Midbrain (tissue), 1 donor: ENCODE data around the gene SCGB2B2.
"Not testable (repeated sequence)": the region's sequence is repeated elsewhere in the genome, so short reads cannot be mapped to it uniquely, and the experiment has no call there.

Source experiments
- DNase-seq: peaks from one replicate; lab custom pipeline; 2025; lab: John Stamatoyannopoulos, UW

The SCGB2B2 gene

GRCh38 chr19:34676697-34677385 lies at the start of gene SCGB2B2:
Gene SCGB2B2 (minus strand): TSS chr19:34677159. CDS start chr19:34594563, 82,596 bp downstream.
- peak; percentile 97 for DNase-seq

GRCh38 chr19:34725400-34725799 lies 48.4 kb upstream of the SCGB2B2 start:
- DNase-seq: no peak

DNA sequence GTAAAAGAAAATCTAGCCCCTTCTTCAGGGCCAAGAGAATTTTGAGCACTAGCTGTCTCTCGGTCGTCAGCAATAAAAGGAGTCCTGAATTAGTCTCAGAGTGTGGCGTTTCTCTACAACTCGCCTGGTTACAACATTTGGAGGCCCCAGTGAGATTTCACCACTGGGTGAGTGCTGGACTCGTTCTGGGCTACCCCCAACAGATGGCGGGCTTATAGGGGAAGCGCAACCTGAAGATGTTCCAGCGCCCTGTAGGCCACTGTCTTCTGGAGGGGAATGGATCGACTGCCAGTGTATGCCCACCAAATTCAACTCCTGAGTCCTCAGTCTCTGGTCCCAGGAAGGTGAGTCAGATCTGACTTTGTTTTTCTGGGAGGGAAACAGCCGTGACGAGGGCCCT lies 45.4 kb upstream of the SCGB2B2 start:
- DNase-seq: no peak

- DNase-seq: no peak
Measured at GRCh38 chr19:34715357-34715756, 38.4 kb upstream of the SCGB2B2 start.

- no peak for DNase-seq
Measured at GRCh38 chr19:34713262-34713637, 36.3 kb upstream of the SCGB2B2 start.

- DNase-seq: peak; percentile 84
Measured at GRCh38 chr19:34712395-34713261, 35.7 kb upstream of the SCGB2B2 start.

DNA sequence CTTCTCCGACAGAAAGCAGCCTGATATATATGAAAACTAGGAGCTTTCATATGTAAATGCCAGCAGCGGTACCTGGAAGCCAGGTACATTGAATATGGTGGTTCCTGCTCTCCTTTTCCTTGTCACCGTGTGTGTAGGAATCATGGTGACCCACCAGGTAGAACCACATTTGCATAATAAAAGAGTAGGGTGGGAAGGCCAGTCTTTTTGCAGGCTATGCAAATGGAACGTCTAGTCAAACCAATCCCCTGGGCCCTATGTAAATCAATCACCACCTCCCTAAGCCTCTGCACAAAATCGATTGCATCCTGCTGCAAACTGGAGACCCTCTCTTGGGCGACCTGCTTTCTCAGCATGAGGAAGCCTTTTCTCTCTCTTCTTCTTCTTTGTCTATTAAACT lies 34.9 kb upstream of the SCGB2B2 start:
- DNase-seq: no peak

GRCh38 chr19:34707661-34708060 lies 30.7 kb upstream of the SCGB2B2 start:
- no peak for DNase-seq

GRCh38 chr19:34692549-34692948 lies 15.6 kb upstream of the SCGB2B2 start:
- no peak for DNase-seq

DNA sequence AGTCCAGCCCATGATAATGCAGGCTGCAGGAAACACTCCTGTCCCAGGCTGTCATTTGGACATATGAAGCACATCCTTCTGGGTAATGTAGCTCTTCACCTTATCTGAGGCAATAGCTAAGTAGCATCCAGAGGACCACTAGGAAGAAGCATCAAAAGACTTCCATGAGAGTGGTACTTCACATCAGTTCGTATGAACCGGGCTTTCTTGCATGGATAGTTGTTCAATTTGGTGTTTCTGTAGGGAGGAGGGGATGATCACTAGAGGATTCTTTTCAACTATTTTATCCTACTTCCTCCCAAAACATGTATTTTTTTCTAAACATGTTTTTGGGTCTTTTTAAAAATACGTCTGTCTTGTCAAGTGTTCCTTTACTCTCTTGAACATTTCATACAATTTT lies 13.4 kb upstream of the SCGB2B2 start:
- DNase-seq: no peak

GRCh38 chr19:34688592-34688991 lies 11.6 kb upstream of the SCGB2B2 start:
- no peak for DNase-seq

- no peak for DNase-seq
Measured at GRCh38 chr19:34687348-34687747, 10.4 kb upstream of the SCGB2B2 start.

GRCh38 chr19:34686455-34686854 lies 9.5 kb upstream of the SCGB2B2 start:
- DNase-seq: no peak

DNA sequence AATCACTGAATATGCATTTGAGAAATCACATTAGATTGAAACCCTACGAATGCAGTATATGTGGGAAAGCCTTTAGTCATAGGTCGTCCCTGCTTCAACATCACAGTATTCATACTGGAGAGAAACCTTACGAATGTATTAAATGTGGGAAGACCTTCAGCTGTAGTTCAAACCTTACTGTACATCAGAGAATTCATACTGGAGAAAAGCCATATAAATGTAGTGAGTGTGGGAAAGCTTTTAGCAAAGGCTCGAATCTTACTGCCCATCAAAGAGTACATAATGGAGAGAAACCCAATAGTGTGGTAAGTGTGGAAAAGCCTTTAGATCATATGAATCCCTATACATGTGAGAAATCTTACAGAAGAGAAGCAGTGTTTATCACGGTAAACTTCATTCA lies 8.3 kb upstream of the SCGB2B2 start:
- DNase-seq: not testable (repeated sequence)

GRCh38 chr19:34681478-34681877 lies 4.5 kb upstream of the SCGB2B2 start:
- no peak for DNase-seq

GRCh38 chr19:34678421-34678820 lies 1.5 kb upstream of the SCGB2B2 start:
- DNase-seq: no peak

DNA sequence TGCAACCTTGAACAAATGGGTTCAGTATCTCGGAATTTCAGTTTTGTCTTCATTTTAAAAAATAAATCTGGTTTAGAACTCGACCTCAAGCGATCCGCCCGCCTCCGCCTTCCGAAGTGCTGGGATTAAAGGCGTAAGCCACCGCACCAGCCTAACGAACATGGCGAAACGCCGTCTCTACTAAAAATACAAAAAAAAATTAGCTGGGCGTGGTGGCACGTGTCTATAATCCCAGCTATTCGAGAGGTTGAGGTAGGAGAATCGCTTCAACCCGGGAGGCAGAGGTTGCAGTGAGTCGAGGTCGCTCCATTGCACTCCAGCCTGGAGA lies 1.1 kb upstream of the SCGB2B2 start:
- no peak for DNase-seq

GRCh38 chr19:34677386-34678084 lies 576 bp upstream of the SCGB2B2 start, which contains the start of gene ZNF302:
Gene ZNF302 (plus strand): TSS chr19:34677678. CDS start chr19:34678805, 1,127 bp downstream.
- peak; percentile 97 for DNase-seq

- no peak for DNase-seq
Measured at GRCh38 chr19:34675919-34676318, 1.0 kb downstream of the SCGB2B2 start.

DNA sequence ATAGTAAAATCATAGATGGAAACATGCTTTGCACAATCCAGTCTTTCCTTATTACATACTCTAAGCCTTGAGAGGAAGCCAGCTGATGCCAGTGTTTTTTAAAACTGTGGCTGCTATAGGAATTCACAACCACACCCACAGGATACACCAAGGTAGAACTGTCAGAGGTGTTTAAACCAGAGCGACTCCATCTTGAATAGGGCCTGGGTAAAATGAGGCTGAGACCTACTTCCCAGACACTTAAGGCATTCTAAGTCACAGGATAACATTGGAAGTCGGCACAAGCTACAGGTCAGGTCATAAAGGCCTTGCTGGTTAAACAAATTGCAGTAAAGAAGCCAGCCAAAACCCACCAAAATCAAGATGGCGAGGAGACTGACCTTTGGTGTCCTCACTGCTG lies 1.7 kb downstream of the SCGB2B2 start:
- DNase-seq: no peak

- no peak for DNase-seq
Measured at GRCh38 chr19:34673590-34673989, 3.4 kb downstream of the SCGB2B2 start.

GRCh38 chr19:34671972-34672371 lies 5.0 kb downstream of the SCGB2B2 start:
- no peak for DNase-seq

DNA sequence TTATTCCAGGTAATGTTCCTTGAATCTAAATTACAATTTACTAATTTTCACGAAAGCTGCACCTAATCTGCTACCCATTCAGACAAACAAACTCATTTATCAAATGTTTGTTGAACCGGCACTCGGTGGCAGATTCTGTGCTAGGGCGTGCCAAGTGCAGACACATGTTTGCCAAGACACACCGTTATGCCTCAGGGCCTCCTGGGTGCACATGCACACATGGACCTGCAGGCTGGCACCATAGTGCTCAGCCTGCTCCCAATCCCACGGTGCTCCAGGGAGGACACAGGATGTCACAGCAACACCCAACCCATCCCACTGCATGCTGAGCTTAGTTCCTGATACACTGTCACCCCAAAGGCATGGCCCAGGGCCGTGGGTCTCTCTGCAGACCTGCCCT lies 7.7 kb downstream of the SCGB2B2 start:
- no peak for DNase-seq
